Measurements from ENCODE around the gene MDK.

DNA sequence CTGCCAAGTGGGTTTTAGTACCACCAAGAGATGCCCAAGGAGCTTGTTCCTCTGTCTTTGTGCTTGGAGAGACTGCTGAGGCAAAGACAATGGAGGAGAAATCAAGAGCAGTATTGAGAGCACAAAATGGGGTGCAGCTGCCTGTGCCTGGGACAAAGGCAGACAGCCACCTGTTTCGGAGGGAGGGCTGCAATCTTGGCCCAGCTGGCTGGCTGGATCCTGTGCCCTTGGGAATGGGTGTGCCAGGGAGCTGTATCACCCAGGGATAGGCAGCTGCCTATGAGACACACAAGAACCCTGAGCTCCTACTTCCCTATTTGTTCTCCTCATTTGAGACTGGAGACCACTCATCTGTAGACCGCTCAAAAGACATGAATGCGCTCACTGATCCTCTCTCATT lies 33.4 kb downstream of the MDK start:
- TF ChIP-seq, protein P1, sequence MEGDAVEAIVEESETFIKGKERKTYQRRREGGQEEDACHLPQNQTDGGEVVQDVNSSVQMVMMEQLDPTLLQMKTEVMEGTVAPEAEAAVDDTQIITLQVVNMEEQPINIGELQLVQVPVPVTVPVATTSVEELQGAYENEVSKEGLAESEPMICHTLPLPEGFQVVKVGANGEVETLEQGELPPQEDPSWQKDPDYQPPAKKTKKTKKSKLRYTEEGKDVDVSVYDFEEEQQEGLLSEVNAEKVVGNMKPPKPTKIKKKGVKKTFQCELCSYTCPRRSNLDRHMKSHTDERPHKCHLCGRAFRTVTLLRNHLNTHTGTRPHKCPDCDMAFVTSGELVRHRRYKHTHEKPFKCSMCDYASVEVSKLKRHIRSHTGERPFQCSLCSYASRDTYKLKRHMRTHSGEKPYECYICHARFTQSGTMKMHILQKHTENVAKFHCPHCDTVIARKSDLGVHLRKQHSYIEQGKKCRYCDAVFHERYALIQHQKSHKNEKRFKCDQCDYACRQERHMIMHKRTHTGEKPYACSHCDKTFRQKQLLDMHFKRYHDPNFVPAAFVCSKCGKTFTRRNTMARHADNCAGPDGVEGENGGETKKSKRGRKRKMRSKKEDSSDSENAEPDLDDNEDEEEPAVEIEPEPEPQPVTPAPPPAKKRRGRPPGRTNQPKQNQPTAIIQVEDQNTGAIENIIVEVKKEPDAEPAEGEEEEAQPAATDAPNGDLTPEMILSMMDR (IDR thresholded peaks at IDR 0.05; ENCODE audit: low read depth, low read length) = no peak
- no peak for TF ChIP-seq POLR2A (IDR thresholded peaks at IDR 0.05; ENCODE audit: extremely low read depth, insufficient read length)
- TF ChIP-seq, protein P2, sequence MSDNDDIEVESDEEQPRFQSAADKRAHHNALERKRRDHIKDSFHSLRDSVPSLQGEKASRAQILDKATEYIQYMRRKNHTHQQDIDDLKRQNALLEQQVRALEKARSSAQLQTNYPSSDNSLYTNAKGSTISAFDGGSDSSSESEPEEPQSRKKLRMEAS (IDR thresholded peaks at IDR 0.05; ENCODE audit: low read depth, low read length) = no peak
- no peak for TF ChIP-seq MYC (IDR thresholded peaks at IDR 0.05; ENCODE audit: low read depth, low read length)

All from NB4 (cell line).